AG09319 (cell line): ENCODE measurements around the gene LBX2.
"Not testable (repeated sequence)": the region's sequence is repeated elsewhere in the genome, so short reads cannot be mapped to it uniquely, and the experiment has no call there.

Experiments used
- DNase-seq: peaks from one replicate; pipeline ENCODE4 v3.0.0-alpha.2; 2010; ENCODE audit warnings: low read depth; ENCODE audit errors: extremely low read depth
- TF ChIP-seq, protein P1 (sequence below): IDR thresholded peaks from 2 replicates; pipeline ENCODE4 v1.5.1; 2011; ENCODE audit warnings: low read depth, mild to moderate bottlenecking, inconsistent platforms, low read length, moderate library complexity

The LBX2 gene

DNA sequence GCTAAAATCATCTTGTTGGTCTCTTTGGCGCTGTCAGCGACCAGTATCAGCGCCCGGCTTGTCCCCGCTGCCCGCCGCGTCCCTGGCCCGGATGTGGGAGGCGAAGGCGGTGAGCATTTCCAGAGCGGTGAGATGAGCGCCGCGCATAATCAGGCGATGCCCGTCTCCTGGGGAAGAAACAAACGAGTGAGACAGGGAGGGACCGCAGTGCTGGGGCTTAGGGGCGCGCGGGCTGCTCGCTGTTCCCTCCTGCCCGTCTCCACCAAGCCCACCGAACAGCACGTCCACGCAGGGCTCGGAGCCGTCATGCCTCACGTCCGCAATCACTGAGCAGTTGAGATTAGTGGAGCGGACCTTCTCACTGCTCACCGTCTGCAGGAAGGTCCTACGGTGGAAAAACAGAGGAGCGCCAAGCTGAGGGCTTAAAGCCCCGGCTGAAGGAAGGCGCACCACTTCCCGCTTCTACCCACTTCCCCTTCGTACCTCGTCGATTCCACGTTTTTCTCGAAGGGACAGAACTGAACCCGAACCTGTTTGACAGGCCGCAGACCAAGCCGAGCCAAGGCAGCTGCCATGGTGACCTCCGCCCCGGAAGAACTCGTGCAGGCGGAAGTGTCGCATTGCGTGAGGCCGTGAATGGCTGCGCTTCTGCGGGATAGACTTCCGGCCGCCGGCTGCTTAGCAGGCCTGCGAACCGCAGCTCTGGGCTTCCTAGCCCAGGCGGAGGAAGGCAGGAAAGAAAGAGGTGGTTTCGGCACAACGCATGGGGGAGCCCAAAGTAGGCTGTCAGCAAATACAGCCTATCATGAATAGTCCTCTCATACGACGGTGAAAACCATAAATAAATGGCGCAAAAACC is 27.1 kb downstream of the LBX2 start, which contains the start of gene MRPL53:
Gene MRPL53, minus strand, starts transcription at position 595 of the 859 bp plus-strand sequence. Its CDS starts 20 bp downstream, at position 575.
- DNase-seq = peak; percentile 75
- TF ChIP-seq, protein P1, sequence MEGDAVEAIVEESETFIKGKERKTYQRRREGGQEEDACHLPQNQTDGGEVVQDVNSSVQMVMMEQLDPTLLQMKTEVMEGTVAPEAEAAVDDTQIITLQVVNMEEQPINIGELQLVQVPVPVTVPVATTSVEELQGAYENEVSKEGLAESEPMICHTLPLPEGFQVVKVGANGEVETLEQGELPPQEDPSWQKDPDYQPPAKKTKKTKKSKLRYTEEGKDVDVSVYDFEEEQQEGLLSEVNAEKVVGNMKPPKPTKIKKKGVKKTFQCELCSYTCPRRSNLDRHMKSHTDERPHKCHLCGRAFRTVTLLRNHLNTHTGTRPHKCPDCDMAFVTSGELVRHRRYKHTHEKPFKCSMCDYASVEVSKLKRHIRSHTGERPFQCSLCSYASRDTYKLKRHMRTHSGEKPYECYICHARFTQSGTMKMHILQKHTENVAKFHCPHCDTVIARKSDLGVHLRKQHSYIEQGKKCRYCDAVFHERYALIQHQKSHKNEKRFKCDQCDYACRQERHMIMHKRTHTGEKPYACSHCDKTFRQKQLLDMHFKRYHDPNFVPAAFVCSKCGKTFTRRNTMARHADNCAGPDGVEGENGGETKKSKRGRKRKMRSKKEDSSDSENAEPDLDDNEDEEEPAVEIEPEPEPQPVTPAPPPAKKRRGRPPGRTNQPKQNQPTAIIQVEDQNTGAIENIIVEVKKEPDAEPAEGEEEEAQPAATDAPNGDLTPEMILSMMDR = no peak

DNA sequence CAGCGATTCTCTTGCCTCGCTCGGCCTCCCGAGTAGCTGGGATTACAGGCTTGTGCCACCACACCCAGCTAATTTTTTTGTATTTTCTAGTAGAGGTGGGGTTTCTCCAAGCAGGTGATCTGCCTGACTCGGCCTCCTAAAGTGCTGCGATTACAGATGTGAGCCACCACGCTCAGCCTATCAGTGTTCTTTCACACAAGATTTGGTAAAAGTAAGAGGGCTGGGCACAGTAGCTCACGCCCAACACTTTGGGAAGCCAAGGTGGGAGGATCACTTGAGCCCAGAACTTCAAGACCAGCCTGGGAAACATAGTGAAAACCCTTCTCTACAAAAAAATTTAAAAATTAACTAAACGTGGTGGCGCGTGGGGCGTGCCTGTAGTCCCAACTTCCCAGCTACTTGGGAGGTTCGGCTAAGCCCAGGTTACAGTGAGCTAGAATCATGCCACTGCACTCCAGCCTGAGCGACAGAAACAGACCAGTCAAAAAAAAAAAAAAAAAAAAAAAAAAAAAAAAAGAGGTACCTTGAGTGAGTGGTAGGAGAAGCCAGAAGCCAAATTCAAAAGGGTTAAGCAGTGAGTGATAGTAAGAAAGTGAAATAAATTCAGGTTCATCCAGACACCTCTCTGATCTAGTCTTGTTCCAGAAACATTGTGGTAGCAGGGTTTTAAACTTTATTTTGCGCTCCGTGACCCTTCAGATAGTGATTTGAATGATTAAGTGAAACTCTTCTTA is 27.9 kb downstream of the LBX2 start:
- no peak for DNase-seq
- TF ChIP-seq, protein P1 = no peak

DNA sequence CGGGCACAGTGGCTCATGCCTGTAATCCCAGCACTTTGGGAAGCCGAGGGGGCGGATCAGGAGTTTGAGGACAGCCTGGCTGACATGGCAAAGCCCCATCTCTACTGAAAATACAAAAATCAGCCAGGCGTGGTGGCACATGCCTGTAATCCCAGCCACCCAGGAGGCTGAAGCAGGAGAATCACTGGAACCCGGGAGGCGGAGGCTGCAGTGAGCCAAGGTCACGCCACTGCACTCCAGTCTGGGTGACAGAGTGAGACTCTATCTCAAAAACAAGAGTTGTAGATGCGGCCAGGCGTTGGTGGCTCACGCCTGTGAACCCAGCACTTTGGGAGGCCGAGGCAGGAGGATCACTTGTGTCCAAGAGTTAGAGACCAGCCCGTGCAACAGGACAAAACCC is 28.7 kb downstream of the LBX2 start:
- not testable (repeated sequence) for DNase-seq

DNA sequence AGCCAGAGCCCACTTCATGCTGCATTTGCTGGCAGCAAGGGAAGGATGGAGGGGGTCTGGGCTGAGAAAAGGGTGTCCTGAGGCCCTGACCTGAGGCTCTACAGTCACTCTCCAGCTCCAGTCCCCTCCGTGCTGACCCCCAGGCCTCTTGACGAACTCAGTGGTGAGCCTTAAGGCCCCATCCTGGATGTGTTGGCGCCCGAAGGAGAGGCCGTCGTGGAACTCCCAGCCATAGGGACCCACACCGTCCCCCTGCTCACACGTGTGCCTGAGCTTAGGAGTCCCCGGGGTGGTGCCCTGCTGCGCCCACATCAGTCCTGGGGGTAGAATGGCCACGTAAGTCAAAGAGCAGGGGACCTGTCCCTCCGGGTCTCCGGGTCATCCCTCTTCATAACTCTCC is 35.0 kb downstream of the LBX2 start:
- no peak for DNase-seq
- TF ChIP-seq, protein P1 = no peak

DNA sequence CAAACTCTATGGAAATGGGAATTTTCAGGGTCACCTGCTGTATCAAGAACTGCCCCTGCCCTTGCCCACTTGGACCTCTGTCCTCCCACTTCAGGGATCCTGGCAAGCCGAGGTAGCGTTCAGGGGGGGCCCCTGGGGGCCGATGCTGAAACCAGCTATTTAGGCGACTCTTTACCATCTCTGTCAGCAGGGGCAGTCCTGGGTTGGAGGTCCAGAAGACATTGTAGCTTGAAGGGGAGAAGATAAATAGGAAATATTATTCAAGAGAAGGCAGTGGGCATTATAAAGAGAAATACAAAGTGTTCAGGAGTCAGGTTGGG is 36.7 kb downstream of the LBX2 start:
- DNase-seq = no peak
- TF ChIP-seq, protein P1 = no peak

DNA sequence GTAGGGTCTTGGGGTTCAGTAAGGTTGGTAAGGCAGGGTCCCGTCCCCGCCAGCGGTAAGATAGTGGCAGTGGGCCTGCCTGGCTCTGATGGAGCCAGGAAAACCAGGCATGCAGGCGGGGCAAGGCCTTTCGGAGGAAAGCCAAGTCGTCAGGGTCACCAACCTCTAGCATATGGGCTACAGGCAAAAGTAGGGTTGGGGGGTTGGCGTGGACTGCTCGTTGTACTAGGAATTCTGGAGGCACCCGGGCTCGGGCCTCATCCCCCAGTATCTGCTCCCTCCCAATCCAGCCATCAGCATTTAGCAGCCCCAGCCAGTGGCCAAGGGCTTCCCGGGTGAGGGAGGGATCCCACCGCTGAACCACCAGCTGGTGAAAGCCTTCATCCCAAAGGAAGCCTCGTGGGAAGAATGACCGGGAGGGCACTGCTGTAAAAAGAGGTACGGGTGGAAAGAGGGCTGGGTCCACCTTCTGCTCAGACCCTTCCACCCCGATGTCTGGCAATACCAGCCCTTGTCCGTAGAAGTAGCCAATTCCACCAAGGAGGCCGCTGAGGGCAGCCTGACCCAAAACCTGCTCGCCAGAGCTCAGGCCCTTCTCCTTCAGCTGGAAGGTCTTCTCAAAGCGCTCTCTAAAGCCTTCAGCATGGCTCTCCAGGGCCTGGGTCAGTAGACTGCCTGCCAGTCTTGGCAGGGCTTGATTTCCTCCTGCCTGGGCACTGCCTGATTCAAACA is 37.2 kb downstream of the LBX2 start:
- TF ChIP-seq, protein P1 = no peak
- no peak for DNase-seq

DNA sequence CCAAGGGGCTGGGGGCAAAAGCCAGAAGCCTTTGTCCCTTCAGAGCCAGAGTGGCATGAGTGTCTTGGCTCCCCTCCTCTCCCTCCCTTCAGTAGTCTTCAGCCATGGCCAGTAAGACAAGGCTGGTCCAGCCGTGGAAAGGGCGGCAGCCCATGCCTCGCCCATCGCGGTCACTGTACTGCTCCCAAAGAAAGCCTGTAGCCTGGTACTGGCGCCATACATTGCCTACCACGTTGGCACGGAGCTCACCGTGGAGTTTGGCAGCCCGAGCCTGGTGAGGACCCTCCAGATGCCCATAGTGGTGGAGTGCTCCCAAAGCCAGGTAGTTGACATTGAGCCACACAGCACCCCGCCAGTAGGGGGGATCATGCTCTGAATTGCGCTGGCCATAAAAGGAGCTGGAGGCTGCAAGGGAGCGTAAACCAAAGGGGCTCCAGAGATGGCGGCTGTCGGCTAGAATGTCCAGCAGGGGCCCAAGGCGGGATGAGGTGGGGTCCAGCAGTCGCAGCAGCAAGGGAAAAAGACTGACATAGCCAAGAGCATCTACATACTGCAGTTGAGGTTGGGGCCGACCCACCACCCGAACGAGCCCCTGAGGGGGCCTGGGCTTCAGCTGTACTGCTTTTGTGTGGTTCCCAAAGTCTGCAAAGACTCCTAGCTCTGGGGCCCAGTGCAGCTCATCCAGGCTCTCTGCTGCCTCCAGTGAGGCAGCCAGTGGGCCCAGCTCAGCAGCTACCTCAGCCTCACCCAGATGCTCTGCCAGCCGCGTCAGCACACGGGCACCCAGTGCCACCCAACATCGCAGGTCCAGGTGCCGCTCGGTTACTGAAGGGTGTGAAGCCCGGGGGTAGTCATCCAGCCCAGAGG is 38.0 kb downstream of the LBX2 start:
- TF ChIP-seq, protein P1 = no peak
- no peak for DNase-seq

DNA sequence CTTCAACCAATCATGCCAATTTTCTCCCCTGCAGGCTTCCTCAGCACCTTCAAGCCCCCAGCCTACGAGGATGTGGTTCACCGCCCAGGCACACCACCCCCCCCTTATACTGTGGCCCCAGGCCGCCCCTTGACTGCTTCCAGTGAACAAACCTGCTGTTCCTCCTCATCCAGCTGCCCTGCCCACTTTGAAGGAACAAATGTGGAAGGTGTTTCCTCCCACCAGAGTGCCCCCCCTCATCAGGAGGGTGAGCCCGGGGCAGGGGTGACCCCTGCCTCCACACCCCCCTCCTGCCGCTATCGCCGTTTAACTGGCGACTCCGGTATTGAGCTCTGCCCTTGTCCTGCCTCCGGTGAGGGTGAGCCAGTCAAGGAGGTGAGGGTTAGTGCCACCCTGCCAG is 39.2 kb downstream of the LBX2 start:
- DNase-seq = not testable (repeated sequence)

DNA sequence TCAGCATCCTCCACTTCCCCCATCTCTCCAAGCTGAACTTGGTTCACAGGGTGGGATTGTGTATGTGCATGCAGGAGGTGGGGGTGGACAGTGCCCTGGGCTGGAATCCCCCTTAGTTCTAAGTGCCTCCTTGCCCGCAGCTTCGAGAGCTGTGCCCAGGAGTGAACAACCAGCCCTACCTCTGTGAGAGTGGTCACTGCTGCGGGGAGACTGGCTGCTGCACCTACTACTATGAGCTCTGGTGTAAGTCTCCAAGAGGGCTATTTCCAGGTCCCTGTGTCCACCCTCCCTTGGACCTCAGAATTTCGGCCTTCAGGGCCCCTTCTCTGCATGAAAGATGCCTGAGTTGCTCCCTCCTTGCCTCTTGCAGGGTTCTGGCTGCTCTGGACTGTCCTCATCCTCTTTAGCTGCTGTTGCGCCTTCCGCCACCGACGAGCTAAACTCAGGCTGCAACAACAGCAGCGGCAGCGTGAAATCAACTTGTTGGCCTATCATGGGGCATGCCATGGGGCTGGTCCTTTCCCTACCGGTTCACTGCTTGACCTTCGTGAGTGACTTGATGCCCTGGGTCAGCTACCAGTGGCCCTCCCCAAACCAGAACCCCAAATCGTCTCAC is 39.8 kb downstream of the LBX2 start:
- DNase-seq = not testable (repeated sequence)
